GM23338 (cell line): ENCODE measurements around the gene NUDT16L1.

Experiments
- CTCF ChIP-seq, 2 experiments: fragments of 200-600 bp in 1 of 2; sonication (generic) in 1 of 2; conservative IDR thresholded peaks; 2 replicates each; pipeline versions ENCODE4 v1.5.1 to v1.6.1; 2016 to 2017; ENCODE audit warnings: antibody characterized with exemption in 2 of 2, low read depth in 2 of 2, mild to moderate bottlenecking in 2 of 2, moderate library complexity in 1 of 2
- REST ChIP-seq: IDR thresholded peaks from one replicate; pipeline ENCODE4 v1.6.1; 2018; ENCODE audit warnings: antibody characterized with exemption; ENCODE audit not compliant: unreplicated experiment

- no peak for TF ChIP-seq CTCF (conservative IDR thresholded peaks at IDR 0.05; ENCODE audit: low read depth in 2 of 2)
- TF ChIP-seq REST, result no peak
Observed at GRCh38 chr16:4714996-4715395, 21.6 kb downstream of the NUDT16L1 start.
